MM.1S (cell line): ENCODE results near the gene RAB1B.

Experiments
- DNase-seq: peaks from one replicate; pipeline ENCODE4 v3.0.0-alpha.2; 2015
- H2AFZ ChIP-seq: fragments of 300-600 bp; sonication (generic); 2 replicates; pipeline ENCODE4 v1.6.0; 2016; ENCODE audit warnings: antibody characterized with exemption, low read length
- H3F3A ChIP-seq: fragments of 300-600 bp; sonication (generic); 2 replicates; pipeline ENCODE4 v1.6.1; 2016; ENCODE audit warnings: mild to moderate bottlenecking, antibody characterized with exemption, low read length, moderate library complexity, mixed read lengths; ENCODE audit not compliant: insufficient read depth
- H3K27ac ChIP-seq: fragments of 300-600 bp; sonication (generic); 2 replicates; pipeline ENCODE4 v1.5.1; 2016; ENCODE audit warnings: mild to moderate bottlenecking, low read length
- H3K27me3 ChIP-seq: fragments of 300-600 bp; sonication (generic); replicated peaks from 2 replicates; pipeline ENCODE4 v1.6.0; 2016; ENCODE audit warnings: low read length; ENCODE audit not compliant: insufficient read depth
- H3K36me3 ChIP-seq: fragments of 300-600 bp; sonication (generic); replicated peaks from 2 replicates; pipeline ENCODE4 v1.6.1; 2016; ENCODE audit warnings: mild to moderate bottlenecking, low read length, mixed read lengths; ENCODE audit not compliant: insufficient read depth
- H3K4me1 ChIP-seq: fragments of 300-600 bp; sonication (generic); 2 replicates; pipeline ENCODE4 v1.6.1; 2016; ENCODE audit warnings: low read length, mixed read lengths
- H3K4me2 ChIP-seq: fragments of 300-600 bp; sonication (generic); 2 replicates; pipeline ENCODE4 v1.6.0; 2016; ENCODE audit warnings: low read depth, low read length
- H3K4me3 ChIP-seq: fragments of 300-600 bp; sonication (generic); 2 replicates; pipeline ENCODE4 v1.5.1; 2016; ENCODE audit warnings: low read length, mixed read lengths
- H3K79me2 ChIP-seq: fragments of 300-600 bp; sonication (generic); 2 replicates; pipeline ENCODE4 v1.6.1; 2016; ENCODE audit warnings: mixed run types, low read length, mixed read lengths
- H3K9ac ChIP-seq: fragments of 300-600 bp; sonication (generic); 2 replicates; pipeline ENCODE4 v1.6.1; 2016; ENCODE audit warnings: low read length, mixed read lengths
- H3K9me2 ChIP-seq: fragments of 300-600 bp; sonication (generic); replicated peaks from 2 replicates; pipeline ENCODE4 v1.6.1; 2016; ENCODE audit warnings: mild to moderate bottlenecking, low read length, mixed read lengths; ENCODE audit not compliant: insufficient read depth
- H3K9me3 ChIP-seq: fragments of 300-600 bp; sonication (generic); replicated peaks from 2 replicates; pipeline ENCODE4 v1.6.1; 2016; ENCODE audit warnings: mild to moderate bottlenecking, low read length, mixed read lengths; ENCODE audit not compliant: insufficient read depth
- H4K20me1 ChIP-seq: fragments of 300-600 bp; sonication (generic); 2 replicates; pipeline ENCODE4 v1.6.1; 2016; ENCODE audit warnings: mild to moderate bottlenecking, low read length, moderate library complexity, mixed read lengths; ENCODE audit not compliant: insufficient read depth
- CTCF ChIP-seq: fragments of 300-600 bp; sonication (generic); IDR thresholded peaks from 2 replicates; pipeline ENCODE4 v1.5.1; 2016; ENCODE audit warnings: antibody characterized with exemption, low read length, mixed read lengths
- EZH2 ChIP-seq: fragments of 300-600 bp; sonication (generic); optimal IDR thresholded peaks from 2 replicates; pipeline ENCODE3; 2017; ENCODE audit warnings: low read depth, mild to moderate bottlenecking, antibody characterized with exemption, low read length, mixed read lengths
- EZH2phosphoT487 ChIP-seq: fragments of 300-600 bp; sonication (generic); IDR thresholded peaks from 2 replicates; pipeline ENCODE4 v1.6.1; 2018; ENCODE audit warnings: antibody characterized with exemption, low read length

RAB1B gene

DNA sequence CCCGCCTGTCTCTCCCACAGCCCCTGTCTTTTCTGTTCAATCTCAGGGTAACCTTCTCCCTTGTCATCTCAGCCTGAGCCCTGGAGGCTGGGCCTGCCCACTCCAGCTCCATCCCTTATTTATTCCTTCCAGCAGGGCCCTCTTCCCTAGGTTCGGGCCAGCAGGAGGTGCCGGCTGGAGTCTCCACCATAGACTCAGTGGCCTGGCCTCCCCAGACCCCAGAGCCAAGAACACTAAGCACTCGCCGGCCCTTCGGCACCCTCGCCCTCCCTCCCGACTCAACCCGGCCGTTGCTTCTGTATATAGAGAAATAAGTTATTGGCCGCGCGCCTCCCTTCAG is 1.4 kb upstream of the RAB1B start:
- H3K4me1 ChIP-seq, result peaks cover 11% of the 10 kb centered on the region; the same call in 1 of the 2 replicates
- no peaks in the 10 kb centered on the region for H3K36me3 ChIP-seq
- TF ChIP-seq CTCF (no peak), EZH2 (no peak), EZH2phosphoT487 (no peak)
- no peak overlapping the region for H3K27ac ChIP-seq
- peak overlapping the region; percentile 94 for H3K4me2 ChIP-seq
- peak overlapping the region; percentile 37; the same call in 1 of the 2 replicates for H3K9ac ChIP-seq
- H3K9me3 ChIP-seq, result no peaks in the 10 kb centered on the region
- no peak for DNase-seq
- peaks cover 12% of the 10 kb centered on the region; the same call in 1 of the 2 replicates for H3F3A ChIP-seq
- peak overlapping the region; percentile 96 for H3K4me3 ChIP-seq
- H3K79me2 ChIP-seq, result peaks cover 32% of the 10 kb centered on the region
- no peaks in the 10 kb centered on the region for H3K9me2 ChIP-seq
- H2AFZ ChIP-seq, result 0 out of 2 replicates have a peak overlapping the region, but pooled peaks have one; percentile 2
- H3K27me3 ChIP-seq, result no peaks in the 10 kb centered on the region
- no peaks in the 10 kb centered on the region for H4K20me1 ChIP-seq

DNA sequence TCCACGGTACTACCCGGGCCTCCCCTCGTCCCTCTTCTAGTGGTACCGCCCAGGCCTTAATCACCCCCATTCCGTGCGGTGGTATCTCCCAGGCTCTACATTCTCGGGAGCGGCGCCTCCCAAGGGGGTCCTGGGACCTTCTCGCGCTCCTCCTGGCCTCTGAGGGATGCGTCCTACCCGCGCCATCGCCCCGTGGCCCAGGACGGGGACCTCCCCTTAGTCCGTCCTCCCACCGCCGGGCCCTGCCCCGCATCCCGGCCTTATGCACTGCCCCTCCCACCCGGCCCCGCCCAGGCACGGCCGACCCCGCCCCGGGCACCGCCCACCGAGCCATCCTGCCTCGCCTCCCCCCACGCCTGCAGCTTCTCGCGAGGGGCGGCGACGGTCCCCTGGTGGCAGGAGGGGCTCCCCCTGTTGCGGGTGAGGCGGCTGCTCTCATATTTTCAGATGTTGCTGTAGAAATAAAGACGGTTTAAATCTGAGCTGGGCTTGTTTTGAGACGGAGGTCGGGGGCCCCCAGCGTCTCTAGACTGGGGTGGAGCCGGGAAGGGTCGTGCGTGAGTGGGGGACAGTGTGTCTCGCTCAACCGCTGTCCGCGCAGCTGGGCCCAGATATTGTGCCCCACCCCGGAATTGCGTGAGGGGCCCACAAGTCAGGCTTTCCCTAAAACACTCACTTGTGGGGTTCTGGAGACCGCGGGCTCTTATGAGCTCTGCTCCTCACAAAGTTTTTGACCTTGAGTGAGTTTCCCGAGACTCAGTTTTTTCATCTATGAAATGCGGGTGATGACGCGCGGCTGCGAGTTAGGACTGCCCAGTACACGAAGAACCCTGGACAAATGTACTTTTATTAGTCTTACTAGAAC is 828 bp upstream of the RAB1B start:
- peak overlapping the region; percentile 96 for H3K4me3 ChIP-seq

More for the DNA sequence above, 828 bp upstream of the RAB1B start:
- H3K36me3 ChIP-seq, result 0 out of 2 replicates have a peak, but pooled peaks cover 2% of the 10 kb centered on the region
- H2AFZ ChIP-seq, result peak overlapping the region; percentile 28
- no peaks in the 10 kb centered on the region for H4K20me1 ChIP-seq
- H3K9ac ChIP-seq, result peak overlapping the region; percentile 84
- no peaks in the 10 kb centered on the region for H3K9me3 ChIP-seq
- H3K4me2 ChIP-seq, result peak overlapping the region; percentile 94
- peak overlapping the region; percentile 78 for H3K27ac ChIP-seq
- no peak for TF ChIP-seq EZH2phosphoT487
- no peak for TF ChIP-seq EZH2
- no peak for TF ChIP-seq CTCF
- peaks cover 12% of the 10 kb centered on the region; the same call in 1 of the 2 replicates for H3F3A ChIP-seq
- H3K9me2 ChIP-seq, result no peaks in the 10 kb centered on the region
- H3K79me2 ChIP-seq, result peaks cover 32% of the 10 kb centered on the region
- no peaks in the 10 kb centered on the region for H3K27me3 ChIP-seq
- DNase-seq, result peak; percentile 76
- peaks cover 11% of the 10 kb centered on the region; the same call in 1 of the 2 replicates for H3K4me1 ChIP-seq
